OCI-M2 (cell line): Measurements from ENCODE around the gene TMEM51.

Experiments
- DNase-seq: peaks from one replicate; lab custom pipeline; 2025; ENCODE audit not compliant: unreplicated experiment; lab: John Stamatoyannopoulos, UW

The TMEM51 gene

DNA sequence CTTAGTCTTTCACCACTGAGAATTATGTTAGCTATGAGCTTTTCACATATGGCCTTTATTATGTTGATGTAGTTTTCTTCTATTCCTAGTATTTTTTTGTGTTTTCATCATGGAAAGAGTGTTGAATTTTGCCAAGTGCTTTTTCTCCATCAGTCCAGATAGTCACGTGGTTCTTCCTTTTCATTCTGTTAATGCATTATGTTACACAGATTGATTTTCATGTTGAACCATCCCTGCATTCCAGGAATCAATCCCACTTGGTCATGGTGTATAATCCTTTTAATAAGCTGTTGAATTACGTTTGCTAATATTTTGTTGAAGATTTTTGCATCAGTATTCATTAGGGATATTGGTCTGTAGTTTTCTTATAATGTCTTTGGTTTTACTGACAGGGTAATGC lies 111.2 kb downstream of the TMEM51 start:
- DNase-seq, result no peak
